IMR-90 (cell line): ENCODE measurements around the gene CHAC1. TPM values are rescaled to one million over a fixed set of nuclear protein-coding genes. Genes with fewer than 3 reads are reported as not detected.

ENCODE experiments used
- ATAC-seq: fragments of 200-7000 bp; cut with Tn5 transposase; 2 replicates; pipeline ENCODE4 v1.9.1; 2020; ENCODE audit warnings: low read depth, mild to moderate bottlenecking, moderate library complexity
- BruUV-seq: library from RNA; stranded (reverse); fragments of 400-500 nt; replicated peaks from 2 replicates; lab custom pipeline; 2021; lab: Mats Ljungman, UMichigan
- CTCF ChIA-PET: fragments of 300-600 bp; formaldehyde crosslinking; extraction: SDS; loops from one replicate; lab custom pipeline; 2021; ENCODE audit warnings: antibody characterized with exemption; lab: Yijun Ruan, JAX
- POLR2A ChIA-PET: fragments of 300-600 bp; sonication (Branson Sonifier 250); formaldehyde crosslinking; loops from one replicate; lab custom pipeline; 2022; ENCODE audit warnings: antibody characterized with exemption; ENCODE audit not compliant: unreplicated experiment; lab: Charles Lee
- DNase-seq: peaks from one replicate; pipeline ENCODE4 v3.0.0; 2013
- H2AFZ ChIP-seq: replicated peaks from 2 replicates; pipeline ENCODE3; 2013; ENCODE audit warnings: low read length, mild to moderate bottlenecking; ENCODE audit not compliant: poor library complexity
- H2AK5ac ChIP-seq: 2 replicates; pipeline ENCODE4 v1.6.1; 2013; ENCODE audit warnings: low read depth, low read length, inconsistent platforms
- H2AK9ac ChIP-seq: replicated peaks from 2 replicates; pipeline ENCODE3; 2013; ENCODE audit warnings: mild to moderate bottlenecking, low read depth, low read length, moderate library complexity; ENCODE audit not compliant: poor library complexity
- H2BK120ac ChIP-seq: 2 replicates; pipeline ENCODE4 v1.6.1; 2013; ENCODE audit warnings: low read depth, low read length, inconsistent platforms
- H2BK15ac ChIP-seq: 3 replicates; pipeline ENCODE4 v1.6.1; 2013; ENCODE audit warnings: low read depth, low read length, inconsistent platforms
- H2BK20ac ChIP-seq: 2 replicates; pipeline ENCODE4 v1.6.1; 2013; ENCODE audit warnings: low read depth, mild to moderate bottlenecking, inconsistent platforms, low read length, moderate library complexity
- H2BK5ac ChIP-seq: 2 replicates; pipeline ENCODE4 v1.6.1; 2013; ENCODE audit warnings: mild to moderate bottlenecking, low read depth, low read length, inconsistent platforms; ENCODE audit not compliant: poor library complexity, severe bottlenecking
- H3K14ac ChIP-seq: replicated peaks from 2 replicates; pipeline ENCODE4 v1.6.1; 2013; ENCODE audit warnings: low read depth, low read length, inconsistent platforms
- H3K18ac ChIP-seq: 2 replicates; pipeline ENCODE4 v1.6.1; 2013; ENCODE audit warnings: low read depth, low read length, control low read depth
- H3K23ac ChIP-seq: 2 replicates; pipeline ENCODE4 v1.6.1; 2013; ENCODE audit warnings: low read depth, low read length, inconsistent platforms
- H3K27ac ChIP-seq: 2 replicates; pipeline ENCODE4 v1.5.1; 2013; ENCODE audit warnings: mild to moderate bottlenecking, control low read depth, low read length; ENCODE audit not compliant: insufficient read depth
- H3K27me3 ChIP-seq: 2 replicates; pipeline ENCODE4 v1.6.1; 2013; ENCODE audit warnings: low read length; ENCODE audit not compliant: control insufficient read depth, insufficient read depth
- H3K36me3 ChIP-seq: 2 replicates; pipeline ENCODE4 v1.6.1; 2013; ENCODE audit warnings: low read length, mixed read lengths; ENCODE audit not compliant: control insufficient read depth, insufficient read depth
- H3K4ac ChIP-seq: 2 replicates; pipeline ENCODE4 v1.6.1; 2013; ENCODE audit warnings: low read depth, low read length, inconsistent platforms
- H3K4me1 ChIP-seq: 2 replicates; pipeline ENCODE4 v1.6.1; 2013; ENCODE audit warnings: low read length, mixed read lengths; ENCODE audit not compliant: control insufficient read depth, insufficient read depth
- H3K4me2 ChIP-seq: 2 replicates; pipeline ENCODE4 v1.6.1; 2013; ENCODE audit warnings: low read depth, mild to moderate bottlenecking, control low read depth, low read length, moderate library complexity
- H3K4me3 ChIP-seq: 2 replicates; pipeline ENCODE4 v1.5.1; 2013; ENCODE audit warnings: low read depth, mild to moderate bottlenecking, control low read depth, low read length, moderate library complexity; ENCODE audit not compliant: insufficient read depth
- H3K56ac ChIP-seq: 2 replicates; pipeline ENCODE4 v1.6.1; 2013; ENCODE audit warnings: low read length, inconsistent platforms; ENCODE audit not compliant: insufficient read depth; ENCODE audit errors: extremely low read depth
- H3K79me1 ChIP-seq, 2 experiments: 2 replicates each; pipeline ENCODE4 v1.6.1; 2013; ENCODE audit warnings: low read length in 2 of 2, inconsistent platforms in 1 of 2, low read depth in 1 of 2
- H3K9ac ChIP-seq: 2 replicates; pipeline ENCODE4 v1.6.1; 2013; ENCODE audit warnings: low read depth, low read length, control low read depth
- H3K9me1 ChIP-seq: 2 replicates; pipeline ENCODE4 v1.6.1; 2013; ENCODE audit warnings: low read length, inconsistent platforms; ENCODE audit not compliant: insufficient read depth
- H3K9me3 ChIP-seq: 2 replicates; pipeline ENCODE4 v1.6.1; 2013; ENCODE audit warnings: low read length; ENCODE audit not compliant: control insufficient read depth, insufficient read depth
- H4K20me1 ChIP-seq: 2 replicates; pipeline ENCODE4 v1.6.1; 2013; ENCODE audit warnings: low read length, inconsistent platforms; ENCODE audit not compliant: insufficient read depth
- H4K5ac ChIP-seq: 2 replicates; pipeline ENCODE4 v1.6.1; 2013; ENCODE audit warnings: mild to moderate bottlenecking, low read depth, low read length, control low read depth
- H4K8ac ChIP-seq, 2 experiments: 2 replicates each; pipeline ENCODE4 v1.6.1; 2013; ENCODE audit warnings: low read depth in 2 of 2, low read length in 2 of 2, control low read depth in 1 of 2, inconsistent platforms in 1 of 2
- H4K91ac ChIP-seq: 2 replicates; pipeline ENCODE4 v1.6.1; 2013; ENCODE audit warnings: low read depth, low read length, inconsistent platforms; ENCODE audit not compliant: insufficient read depth
- BHLHE40 ChIP-seq: fragments of 150-350 bp; IDR thresholded peaks from 2 replicates; pipeline ENCODE4 v1.6.1; 2016; ENCODE audit warnings: mild to moderate bottlenecking, low read depth, low read length
- CEBPB ChIP-seq: IDR thresholded peaks from 2 replicates; pipeline ENCODE4 v1.6.1; 2012; ENCODE audit warnings: low read depth, low read length, improper control_type of control experiment
- CHD1 ChIP-seq: IDR thresholded peaks from 2 replicates; pipeline ENCODE4 v1.6.1; 2012; ENCODE audit warnings: low read depth, low read length, improper control_type of control experiment
- CTCF ChIP-seq: conservative IDR thresholded peaks from 2 replicates; pipeline ENCODE4 v1.5.1; 2012; ENCODE audit warnings: mild to moderate bottlenecking, low read depth, low read length, improper control_type of control experiment
- ELK1 ChIP-seq: fragments of 150-350 bp; IDR thresholded peaks from 2 replicates; pipeline ENCODE4 v1.6.1; 2016; ENCODE audit warnings: low read depth, mild to moderate bottlenecking, low read length, moderate library complexity, borderline replicate concordance
- FOS ChIP-seq: fragments of 150-350 bp; IDR thresholded peaks from 2 replicates; pipeline ENCODE4 v1.6.1; 2016; ENCODE audit warnings: low read depth, low read length
- MAFK ChIP-seq: IDR thresholded peaks from 2 replicates; pipeline ENCODE4 v1.6.1; 2012; ENCODE audit warnings: low read depth, low read length, improper control_type of control experiment
- MAZ ChIP-seq: IDR thresholded peaks from 2 replicates; pipeline ENCODE4 v1.6.1; 2012; ENCODE audit warnings: low read depth, mild to moderate bottlenecking, low read length, improper control_type of control experiment, moderate library complexity, borderline replicate concordance
- MXI1 ChIP-seq: IDR thresholded peaks from 2 replicates; pipeline ENCODE4 v1.6.1; 2012; ENCODE audit warnings: low read depth, mild to moderate bottlenecking, low read length, moderate library complexity, borderline replicate concordance
- NFE2L2 ChIP-seq: fragments of 150-350 bp; IDR thresholded peaks from 2 replicates; pipeline ENCODE4 v1.6.1; 2016; ENCODE audit warnings: low read depth, mild to moderate bottlenecking, low read length
- POLR2A ChIP-seq: IDR thresholded peaks from 2 replicates; pipeline ENCODE4 v1.6.1; 2012; ENCODE audit warnings: mild to moderate bottlenecking, low read depth, low read length
- RAD21 ChIP-seq: IDR thresholded peaks from 2 replicates; pipeline ENCODE4 v1.6.1; 2012; ENCODE audit warnings: low read length, improper control_type of control experiment
- RCOR1 ChIP-seq: IDR thresholded peaks from 2 replicates; pipeline ENCODE4 v1.6.1; 2012; ENCODE audit warnings: mild to moderate bottlenecking, low read length, improper control_type of control experiment; ENCODE audit not compliant: insufficient replicate concordance
- RFX5 ChIP-seq: IDR thresholded peaks from 2 replicates; pipeline ENCODE4 v1.8.0; 2012; ENCODE audit warnings: low read depth, mild to moderate bottlenecking, low read length, moderate library complexity
- SMC3 ChIP-seq: fragments of 150-350 bp; IDR thresholded peaks from 2 replicates; pipeline ENCODE4 v1.6.1; 2016; ENCODE audit warnings: low read depth, mild to moderate bottlenecking, antibody characterized with exemption, low read length, moderate library complexity
- USF2 ChIP-seq: fragments of 150-350 bp; IDR thresholded peaks from 2 replicates; pipeline ENCODE4 v1.6.1; 2017; ENCODE audit warnings: mild to moderate bottlenecking, antibody characterized with exemption, low read length, low read depth
- WGBS, 2 experiments: methylation state at CpG; one replicate each; pipeline versions ENCODE4 v1.1.5 to v1.1.7; 2013; ENCODE audit warnings: missing lambda C conversion rate in 2 of 2; ENCODE audit not compliant: insufficient read length in 1 of 2; ENCODE audit errors: extremely low coverage in 2 of 2; 5-methylcytosine and 5-hydroxymethylcytosine counted together
- dilution Hi-C: fragments of 300-500 bp; cut with HindIII; formaldehyde crosslinking; loops from one replicate; pipeline ENCODE4 v1.14.3; 2018; ENCODE audit warnings: low sequenced_read_pairs; ENCODE audit not compliant: unreplicated experiment
- in situ Hi-C: fragments of 300-500 bp; cut with MboI; formaldehyde crosslinking; loops from 3 replicates; pipeline ENCODE4 v1.14.3; 2019; ENCODE audit warnings: low sequenced_read_pairs, inconsistent platforms, mixed read lengths
- intact Hi-C: fragments of 100-400 bp; cut with micrococcal nuclease; formaldehyde crosslinking; loops from 2 replicates; pipeline ENCODE4 v1.10.0; 2022
- polyA plus RNA-seq, 3 experiments: library from polyadenylated mRNA; depleted of rRNA; stranded (reverse); fragments of >200 nt; gene quantifications; 2 replicates each; pipeline ENCODE4 v1.2.3, GENCODE V29; 2012; ENCODE audit warnings: low replicate concordance in 1 of 3
- total RNA-seq: library from RNA; depleted of rRNA; stranded (reverse); fragments of >200 nt; gene quantifications from 2 replicates; pipeline ENCODE4 v1.2.3, GENCODE V29; 2012

Gene CHAC1
- total and polyA plus RNA-seq, 2 of the 4 experiments (the other 2 are of a cell fraction), result 51.3 to 77.8 TPM

GRCh38 chr15:40925495-40925862 is 27.8 kb upstream of the CHAC1 start:
- Histone ChIP-seq H2AFZ (no peak overlapping the region), H3K79me1 (peaks cover 0 to 8% of the 10 kb centered on the region in 2 experiments; a peak in 1 of 4 replicates)

More at GRCh38 chr15:40925495-40925862, 27.8 kb upstream of the CHAC1 start:
- Histone ChIP-seq H3K14ac (no peak overlapping the region), H4K20me1 (peaks cover 13% of the 10 kb centered on the region), H3K18ac (no peak overlapping the region), H2BK15ac (no peak overlapping the region), H3K4me3 (no peak overlapping the region), H3K27me3 (peaks cover 26% of the 10 kb centered on the region), H4K8ac (no peak overlapping the region), H3K36me3 (no peaks in the 10 kb centered on the region), H2BK5ac (no peak overlapping the region), H3K23ac (no peak overlapping the region), H3K4me1 (peaks cover 6% of the 10 kb centered on the region; the same call in 1 of the 2 replicates), H3K9me3 (no peaks in the 10 kb centered on the region), H3K27ac (no peak overlapping the region), H2BK20ac (no peak overlapping the region), H2BK120ac (no peak overlapping the region), H3K9ac (no peak overlapping the region), H3K56ac (no peak overlapping the region), H2AK9ac (no peak overlapping the region), H4K91ac (no peak overlapping the region), H3K4me2 (no peak overlapping the region), H3K4ac (no peak overlapping the region), H4K5ac (no peak overlapping the region), H2AK5ac (no peak overlapping the region), H3K9me1 (no peaks in the 10 kb centered on the region)
- TF ChIP-seq RFX5 (no peak), CEBPB (no peak), RAD21 (no peak), NFE2L2 (no peak), CTCF (no peak), BHLHE40 (no peak), POLR2A (no peak), RCOR1 (no peak), ELK1 (no peak), MAZ (no peak), USF2 (no peak), SMC3 (no peak), FOS (no peak), CHD1 (no peak), MAFK (no peak), MXI1 (no peak)
- in situ Hi-C loops, result no loop called here
- BruUV-seq, result no TSS peak
- 31% methylated on average over 20 of the region's 30 CpGs; no CpG with 5 or more reads in 1 of the 2 experiments for WGBS, 2 experiments
- CTCF ChIA-PET, result no interaction called here
- intact Hi-C loops, result no loop called here
- dilution Hi-C loops, result no loop called here
- DNase-seq (no peak), ATAC-seq (no peak)
- POLR2A ChIA-PET, result no interaction called here
